ENCODE data around the gene DBX2.

DNA sequence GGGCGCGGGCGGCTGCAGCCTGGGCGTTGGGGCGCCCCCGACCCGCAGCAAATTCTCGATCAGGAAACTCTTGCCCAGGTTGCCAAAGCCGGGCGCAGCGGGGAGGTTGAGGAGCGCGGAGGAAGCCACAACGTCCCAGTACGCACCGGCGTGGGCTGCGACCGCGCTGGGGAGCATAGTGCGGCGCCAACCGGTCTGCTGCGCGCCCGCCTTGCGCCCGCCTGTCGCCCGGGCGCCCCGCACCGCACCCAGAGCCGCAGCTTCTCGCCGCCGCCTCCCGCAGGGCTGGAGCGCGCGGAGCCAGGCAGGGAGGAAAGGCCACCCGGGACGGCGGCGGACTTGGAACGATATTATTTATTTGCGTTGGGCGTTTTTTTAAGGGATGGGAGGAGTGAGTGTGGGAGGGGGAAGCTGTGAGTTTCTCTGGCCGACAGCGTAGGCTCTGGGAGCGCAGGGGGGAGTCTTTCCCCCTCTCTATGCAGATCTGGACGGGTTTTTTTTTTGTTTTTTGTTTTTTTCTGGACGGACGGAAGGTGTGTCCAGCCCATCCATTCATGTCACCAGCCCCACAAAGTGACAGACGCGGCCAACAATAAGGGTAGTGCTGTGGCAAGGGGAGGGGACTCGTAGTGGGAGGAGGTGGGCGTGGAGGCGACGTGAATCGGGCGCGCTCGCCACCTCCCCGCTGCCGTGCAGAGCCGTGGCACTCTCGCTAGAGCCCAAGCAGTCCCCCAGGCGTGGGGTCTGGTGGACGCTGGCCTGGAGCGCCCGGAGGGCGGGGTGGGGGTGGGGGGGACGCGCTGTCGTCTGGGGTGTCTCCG is at the start of gene DBX2:
- TF ChIP-seq CTCF (IDR thresholded peaks at IDR 0.05 in 4 of 5, conservative IDR thresholded peaks at IDR 0.05 in 1 of 5) (no peak), POLR2A (IDR thresholded peaks at IDR 0.05) (no peak)
